Upper lobe of left lung (tissue), 6 donors: Measurements from ENCODE around the gene AGMO. TPM values are rescaled to one million over a fixed set of nuclear protein-coding genes. Genes with fewer than 3 reads are reported as not detected.

Experiments
- ATAC-seq, 2 donors: fragments of 200-7000 bp; cut with Tn5 transposase; one replicate each; pipeline ENCODE4 v1.9.1; 2022; ENCODE audit warnings: mild to moderate bottlenecking in 2 of 2, moderate library complexity in 2 of 2; ENCODE audit not compliant: low FRiP score in 2 of 2
- DNase-seq, 2 donors: peaks; one replicate each; pipeline ENCODE4 v3.0.0-alpha.2; 2019 to 2020
- H3K27ac ChIP-seq, 4 donors: fragments of 200-600 bp; sonication (generic); one replicate each; pipeline ENCODE4 v1.5.1; 2016 to 2019
- H3K27me3 ChIP-seq, 4 donors: fragments of 200-600 bp; sonication (generic); one replicate each; pipeline ENCODE4 v1.5.1; 2017 to 2019
- H3K36me3 ChIP-seq, 4 donors: fragments of 200-600 bp; sonication (generic); one replicate each; pipeline ENCODE4 v1.5.1; 2016 to 2019
- H3K4me1 ChIP-seq, 4 donors: fragments of 200-600 bp; sonication (generic); one replicate each; pipeline ENCODE4 v1.5.1; 2018 to 2019
- H3K4me3 ChIP-seq, 4 donors: fragments of 200-600 bp; sonication (generic); one replicate each; pipeline ENCODE4 v1.5.1; 2017 to 2019; ENCODE audit warnings: mild to moderate bottlenecking in 2 of 4, moderate library complexity in 1 of 4
- H3K9me3 ChIP-seq, 4 donors: fragments of 200-600 bp; sonication (generic); one replicate each; pipeline ENCODE4 v1.5.1; 2018 to 2019
- EP300 ChIP-seq, 4 donors: sonication (generic); formaldehyde crosslinking; IDR thresholded peaks; one replicate each; pipeline ENCODE4 v1.5.1; 2017; ENCODE audit warnings: antibody characterized with exemption in 4 of 4, control low read depth in 2 of 4
- POLR2A ChIP-seq, 4 donors: fragments of 450-650 bp; IDR thresholded peaks; one replicate each; pipeline ENCODE4 v1.5.1; 2016 to 2017; ENCODE audit warnings: antibody characterized with exemption in 4 of 4, mild to moderate bottlenecking in 2 of 4
- POLR2AphosphoS5 ChIP-seq, 2 donors: sonication (generic); formaldehyde crosslinking; IDR thresholded peaks; one replicate each; pipeline ENCODE4 v1.5.1; 2017; ENCODE audit warnings: antibody characterized with exemption in 2 of 2
- WGBS, 2 donors: methylation state at CpG; one replicate each; pipeline ENCODE4 v1.1.5; 2017 to 2018; 5-methylcytosine and 5-hydroxymethylcytosine counted together
- total RNA-seq, 6 donors: library from RNA; depleted of rRNA in 4 of 6; stranded (reverse); fragments of >200 nt in 4 of 6; gene quantifications; one replicate each; pipeline versions ENCODE4 v1.1.0 to v1.2.1, GENCODE V29; 2016 to 2021
- TF ChIP-seq, protein P1 (sequence below), 6 experiments: fragments of 450-650 bp in 4 of 6; fragments of 200-600 bp in 2 of 6; sonication (generic) in 2 of 6; IDR thresholded peaks; one replicate each; pipeline ENCODE4 v1.5.1; 2016 to 2019; ENCODE audit warnings: antibody characterized with exemption in 6 of 6
- donor health status: DM: no; HTN: no; CAD: no; lungs with moderate emphysema.
- donor health status: DM: no; HTN: yes; CAD: no; lungs with severe emphysema.

The AGMO gene
- total RNA-seq, 6 donors from 2014 or later: 0.17 to 3.0 (median 0.20) TPM; not detected in 3

DNA sequence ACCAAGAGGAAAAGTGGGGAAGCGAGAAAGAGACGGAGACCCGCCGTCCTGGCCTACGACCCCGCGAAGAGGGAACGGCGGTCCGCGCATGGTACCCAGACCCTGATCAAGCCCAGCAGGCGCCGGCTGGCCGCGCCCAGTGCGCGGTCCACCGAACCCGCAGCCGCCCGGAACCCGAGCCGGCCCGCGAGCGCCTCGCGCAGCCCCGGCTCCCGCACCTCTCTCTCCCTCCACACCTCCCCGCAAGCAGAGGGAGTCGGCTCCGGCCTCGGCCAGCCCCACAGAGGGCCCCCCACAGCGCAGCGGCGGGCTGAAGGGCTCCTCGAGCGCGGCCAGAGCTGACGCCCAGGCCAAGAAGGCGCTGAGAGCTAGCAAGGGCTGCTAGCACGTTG lies 164.7 kb downstream of the AGMO start:
- TF ChIP-seq EP300 (IDR thresholded peaks at IDR 0.05): no peak
- no peak for ATAC-seq
- H3K27ac ChIP-seq: no peak overlapping the region
- 95 to 96% methylated on average over 28 to 43 of the region's 43 CpGs for WGBS, 2 donors
- no peaks in the 10 kb centered on the region for H3K4me1 ChIP-seq
- H3K27me3 ChIP-seq: no peaks in the 10 kb centered on the region
- peak in 1 of 2 donors; percentile 78 for DNase-seq
- H3K36me3 ChIP-seq: no peaks in the 10 kb centered on the region
- H3K9me3 ChIP-seq: peaks cover 0 to 11% (median 0%) of the 10 kb centered on the region in 4 donors
- H3K4me3 ChIP-seq: no peak overlapping the region

DNA sequence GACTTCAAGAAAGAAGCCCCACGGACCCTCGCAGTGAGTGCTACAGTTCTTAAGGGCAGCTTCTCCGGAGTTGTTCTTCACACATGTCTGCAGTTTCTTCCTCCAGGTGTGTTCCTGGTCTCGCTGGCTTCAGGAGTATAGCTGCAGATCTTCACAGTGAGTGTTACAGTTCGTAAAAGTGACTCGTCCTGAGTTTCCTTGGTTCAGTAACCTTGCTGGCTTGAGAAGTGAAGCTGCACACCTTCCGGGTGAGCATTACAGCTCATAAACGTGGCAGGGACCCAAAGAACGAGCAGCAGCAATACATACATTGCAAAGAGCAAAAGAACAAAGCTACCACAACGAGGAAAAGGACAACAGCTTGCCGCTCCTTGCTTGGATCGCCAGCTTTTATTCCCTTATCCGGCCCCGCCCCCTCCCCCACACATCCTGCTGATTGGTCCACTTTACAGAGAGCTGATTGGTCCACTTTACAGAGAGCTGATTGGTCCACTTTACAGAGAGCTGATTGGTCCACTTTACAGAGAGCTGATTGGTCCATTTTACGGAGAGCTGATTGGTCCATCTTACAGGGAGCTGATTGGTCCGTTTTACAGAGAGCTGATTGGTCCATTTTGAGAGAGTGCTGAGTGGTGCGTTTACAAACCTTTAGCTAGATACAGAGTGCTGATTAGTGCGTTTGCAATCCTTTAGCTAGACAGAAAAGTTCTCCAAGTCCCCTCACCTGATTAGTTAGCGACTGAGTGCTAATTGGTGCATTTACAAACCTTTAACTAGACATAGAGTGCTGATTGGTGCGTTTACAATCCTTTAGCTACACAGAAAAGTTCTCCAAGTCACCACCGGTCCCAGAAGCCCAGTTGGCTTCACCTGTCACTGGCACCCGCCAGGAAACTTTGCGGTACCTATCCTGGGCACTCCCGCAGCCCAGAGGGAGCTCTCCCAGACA lies 165.3 kb downstream of the AGMO start:
- no peak overlapping the region for H3K27ac ChIP-seq
- ATAC-seq (no peak), DNase-seq (no peak)
- WGBS, 2 donors: 89 to 94% methylated on average over 24 of the region's 24 CpGs
- H3K36me3 ChIP-seq: no peaks in the 10 kb centered on the region
- TF ChIP-seq EP300 (IDR thresholded peaks at IDR 0.05) (no peak), POLR2AphosphoS5 (IDR thresholded peaks at IDR 0.05) (no peak), POLR2A (IDR thresholded peaks at IDR 0.05) (no peak)
- TF ChIP-seq, protein P1, sequence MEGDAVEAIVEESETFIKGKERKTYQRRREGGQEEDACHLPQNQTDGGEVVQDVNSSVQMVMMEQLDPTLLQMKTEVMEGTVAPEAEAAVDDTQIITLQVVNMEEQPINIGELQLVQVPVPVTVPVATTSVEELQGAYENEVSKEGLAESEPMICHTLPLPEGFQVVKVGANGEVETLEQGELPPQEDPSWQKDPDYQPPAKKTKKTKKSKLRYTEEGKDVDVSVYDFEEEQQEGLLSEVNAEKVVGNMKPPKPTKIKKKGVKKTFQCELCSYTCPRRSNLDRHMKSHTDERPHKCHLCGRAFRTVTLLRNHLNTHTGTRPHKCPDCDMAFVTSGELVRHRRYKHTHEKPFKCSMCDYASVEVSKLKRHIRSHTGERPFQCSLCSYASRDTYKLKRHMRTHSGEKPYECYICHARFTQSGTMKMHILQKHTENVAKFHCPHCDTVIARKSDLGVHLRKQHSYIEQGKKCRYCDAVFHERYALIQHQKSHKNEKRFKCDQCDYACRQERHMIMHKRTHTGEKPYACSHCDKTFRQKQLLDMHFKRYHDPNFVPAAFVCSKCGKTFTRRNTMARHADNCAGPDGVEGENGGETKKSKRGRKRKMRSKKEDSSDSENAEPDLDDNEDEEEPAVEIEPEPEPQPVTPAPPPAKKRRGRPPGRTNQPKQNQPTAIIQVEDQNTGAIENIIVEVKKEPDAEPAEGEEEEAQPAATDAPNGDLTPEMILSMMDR (IDR thresholded peaks at IDR 0.05): no peak
- H3K9me3 ChIP-seq: peaks cover 0 to 11% (median 0%) of the 10 kb centered on the region in 4 donors
- H3K4me3 ChIP-seq: no peak overlapping the region
- no peaks in the 10 kb centered on the region for H3K27me3 ChIP-seq
- no peaks in the 10 kb centered on the region for H3K4me1 ChIP-seq

DNA sequence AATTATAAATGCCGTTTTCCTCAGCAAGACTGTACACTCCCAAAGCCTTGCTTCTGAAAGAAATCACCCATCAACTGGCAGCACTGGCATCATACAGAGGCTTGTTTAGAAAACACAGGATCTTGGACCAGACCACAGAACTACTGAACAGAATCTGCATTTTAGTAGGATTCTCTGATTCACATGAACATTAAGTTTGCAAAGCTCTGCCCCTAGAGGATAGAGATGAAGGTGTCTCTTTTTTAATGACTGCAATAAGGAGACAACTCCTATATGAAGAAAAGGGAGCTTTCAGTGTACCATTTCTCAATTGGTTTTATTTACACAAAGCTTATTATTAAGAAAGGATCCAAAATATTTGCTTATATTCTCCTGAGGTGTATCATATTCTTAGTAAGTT lies 172.7 kb downstream of the AGMO start:
- Histone ChIP-seq H3K9me3 (no peaks in the 10 kb centered on the region), H3K27ac (no peak overlapping the region), H3K4me1 (no peaks in the 10 kb centered on the region), H3K27me3 (no peaks in the 10 kb centered on the region), H3K4me3 (no peak overlapping the region), H3K36me3 (no peaks in the 10 kb centered on the region)
- 81 to 89% methylated on average over 1 of the region's 1 CpG for WGBS, 2 donors
- DNase-seq: no peak
- no peak for ATAC-seq
- TF ChIP-seq POLR2A (IDR thresholded peaks at IDR 0.05) (no peak), POLR2AphosphoS5 (IDR thresholded peaks at IDR 0.05) (no peak), EP300 (IDR thresholded peaks at IDR 0.05) (no peak)
- TF ChIP-seq, protein P1 (IDR thresholded peaks at IDR 0.05): no peak

DNA sequence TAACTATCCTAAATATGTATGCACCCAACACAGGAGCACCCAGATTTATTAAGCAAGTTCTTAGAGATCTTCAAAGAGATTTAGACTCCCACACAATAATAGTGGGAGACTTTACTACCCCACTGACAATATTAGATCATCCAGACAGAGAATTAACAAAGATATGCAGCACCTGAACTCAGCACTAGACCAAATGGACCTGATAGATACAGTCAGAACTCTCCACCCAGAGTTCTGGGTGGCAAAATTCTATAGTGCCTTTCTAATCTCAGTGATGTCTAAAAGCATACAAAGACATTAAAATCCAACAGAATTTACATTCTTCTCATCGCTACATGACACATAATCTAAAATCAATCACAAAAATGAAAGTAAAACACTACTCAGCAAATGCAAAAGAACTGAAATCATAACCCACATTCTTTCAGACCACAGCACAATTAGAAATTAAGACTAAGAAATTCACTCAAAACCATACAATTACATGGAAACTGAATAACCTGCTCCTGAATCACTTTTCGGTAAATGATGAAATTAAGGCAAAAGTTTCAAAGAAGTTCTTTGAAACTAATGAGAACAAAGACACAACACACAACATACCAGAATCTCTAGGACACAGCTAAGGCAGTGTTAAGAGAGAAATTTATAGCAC lies 183.2 kb downstream of the AGMO start:
- 91 to 94% methylated on average over 2 of the region's 2 CpGs for WGBS, 2 donors
- Histone ChIP-seq H3K36me3 (no peaks in the 10 kb centered on the region), H3K27ac (no peak overlapping the region), H3K4me3 (no peak overlapping the region), H3K27me3 (no peaks in the 10 kb centered on the region), H3K4me1 (no peaks in the 10 kb centered on the region), H3K9me3 (no peaks in the 10 kb centered on the region)
- TF ChIP-seq, protein P1 (IDR thresholded peaks at IDR 0.05): no peak
- TF ChIP-seq POLR2AphosphoS5 (IDR thresholded peaks at IDR 0.05): no peak
- TF ChIP-seq POLR2A (IDR thresholded peaks at IDR 0.05): no peak
- no peak for TF ChIP-seq EP300 (IDR thresholded peaks at IDR 0.05)
- no peak for DNase-seq
- no peak for ATAC-seq

DNA sequence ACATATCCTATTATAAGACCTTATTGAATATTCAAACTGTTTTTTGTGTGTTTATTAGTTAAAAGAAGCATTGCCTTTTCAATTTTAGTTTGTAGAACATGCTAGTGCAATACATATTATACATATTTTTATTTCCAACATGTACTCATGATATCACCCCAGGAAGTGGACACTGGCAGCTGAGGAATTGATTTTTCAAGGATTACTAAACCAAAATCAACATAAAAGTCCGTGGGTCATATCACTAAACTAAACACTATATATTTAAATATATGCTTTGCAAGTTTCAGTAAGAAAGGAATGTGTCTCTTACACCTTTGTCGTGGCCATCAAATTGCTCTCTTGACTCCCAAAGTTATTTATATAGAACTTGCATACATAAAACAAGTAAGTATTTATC lies 185.2 kb downstream of the AGMO start:
- 46 to 52% methylated on average over 2 of the region's 2 CpGs for WGBS, 2 donors

More for the DNA sequence above, 185.2 kb downstream of the AGMO start:
- no peak overlapping the region for H3K27ac ChIP-seq
- H3K27me3 ChIP-seq: no peaks in the 10 kb centered on the region
- TF ChIP-seq EP300 (IDR thresholded peaks at IDR 0.05) (no peak), POLR2A (IDR thresholded peaks at IDR 0.05) (no peak), POLR2AphosphoS5 (IDR thresholded peaks at IDR 0.05) (no peak)
- TF ChIP-seq, protein P1 (IDR thresholded peaks at IDR 0.05): no peak
- no peak for DNase-seq
- H3K4me3 ChIP-seq: no peak overlapping the region
- no peaks in the 10 kb centered on the region for H3K4me1 ChIP-seq
- no peak for ATAC-seq
- no peaks in the 10 kb centered on the region for H3K9me3 ChIP-seq
- H3K36me3 ChIP-seq: no peaks in the 10 kb centered on the region
